Choroid plexus epithelial cell (primary cell): ENCODE data around the gene ELMOD2.

Source experiments
- DNase-seq: peaks from one replicate; pipeline ENCODE4 v3.0.0-alpha.2; 2010; ENCODE audit warnings: low read depth
- H3K4me3 ChIP-seq: 2 replicates; pipeline ENCODE4 v1.5.1; 2011; ENCODE audit warnings: low read depth, mild to moderate bottlenecking, control low read depth, low read length, moderate library complexity
- CTCF ChIP-seq: conservative IDR thresholded peaks from 2 replicates; pipeline ENCODE4 v1.5.1; 2011; ENCODE audit warnings: low read depth, mild to moderate bottlenecking, control low read depth, inconsistent platforms, low read length, moderate library complexity

ELMOD2 gene

GRCh38 chr4:140579278-140579677 lies 55.3 kb downstream of the ELMOD2 start:
- H3K4me3 ChIP-seq: no peak overlapping the region
- DNase-seq: no peak
- TF ChIP-seq CTCF: no peak

GRCh38 chr4:140581078-140581477 lies 57.1 kb downstream of the ELMOD2 start:
- H3K4me3 ChIP-seq: no peak overlapping the region
- DNase-seq: no peak
- TF ChIP-seq CTCF: no peak

GRCh38 chr4:140584439-140584838 lies 60.5 kb downstream of the ELMOD2 start:
- no peak overlapping the region for H3K4me3 ChIP-seq
- DNase-seq: no peak
- TF ChIP-seq CTCF: no peak

GRCh38 chr4:140595065-140595464 lies 71.1 kb downstream of the ELMOD2 start:
- DNase-seq: peak; percentile 54
- no peak overlapping the region for H3K4me3 ChIP-seq
- peak; percentile 80 for TF ChIP-seq CTCF

GRCh38 chr4:140600408-140600807 lies 76.4 kb downstream of the ELMOD2 start:
- no peak for DNase-seq
- no peak overlapping the region for H3K4me3 ChIP-seq
- no peak for TF ChIP-seq CTCF

- no peak overlapping the region for H3K4me3 ChIP-seq
- TF ChIP-seq CTCF: no peak
- DNase-seq: no peak
Observed at GRCh38 chr4:140602714-140603113, 78.7 kb downstream of the ELMOD2 start.

GRCh38 chr4:140603286-140603685 lies 79.3 kb downstream of the ELMOD2 start:
- no peak overlapping the region for H3K4me3 ChIP-seq
- TF ChIP-seq CTCF: no peak
- no peak for DNase-seq
